GM19438 (cell line): Measurements from ENCODE around the gene FAM135A.
"Not testable (repeated sequence)": the region's sequence is repeated elsewhere in the genome, so short reads cannot be mapped to it uniquely, and the experiment has no call there.

Source experiments
- ATAC-seq: cut with Tn5 transposase; IDR thresholded peaks from one replicate; pipeline ENCODE4 v1.9.1; 2021; ENCODE audit warnings: low read depth; ENCODE audit not compliant: unreplicated experiment

The FAM135A gene

DNA sequence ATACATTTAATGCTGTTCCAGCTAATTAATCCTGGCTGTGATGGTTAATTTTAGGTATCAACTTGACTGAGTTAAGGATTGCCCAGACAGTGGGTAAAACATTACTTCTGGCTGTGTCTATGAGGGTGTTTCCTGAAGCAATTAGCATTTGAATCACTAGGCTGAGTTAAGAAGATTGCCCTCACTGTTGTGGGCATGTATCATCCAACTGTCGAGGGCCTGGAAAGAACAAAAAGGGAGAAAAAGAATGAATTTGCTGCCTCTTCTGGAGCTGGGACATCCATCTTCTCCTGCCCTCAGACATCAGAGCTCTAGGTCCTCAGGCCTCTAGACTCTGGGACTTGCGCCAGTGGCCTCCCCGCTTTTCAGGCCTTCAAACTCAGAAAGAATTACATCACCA, 187.7 kb downstream of the FAM135A start:
- ATAC-seq = no peak

DNA sequence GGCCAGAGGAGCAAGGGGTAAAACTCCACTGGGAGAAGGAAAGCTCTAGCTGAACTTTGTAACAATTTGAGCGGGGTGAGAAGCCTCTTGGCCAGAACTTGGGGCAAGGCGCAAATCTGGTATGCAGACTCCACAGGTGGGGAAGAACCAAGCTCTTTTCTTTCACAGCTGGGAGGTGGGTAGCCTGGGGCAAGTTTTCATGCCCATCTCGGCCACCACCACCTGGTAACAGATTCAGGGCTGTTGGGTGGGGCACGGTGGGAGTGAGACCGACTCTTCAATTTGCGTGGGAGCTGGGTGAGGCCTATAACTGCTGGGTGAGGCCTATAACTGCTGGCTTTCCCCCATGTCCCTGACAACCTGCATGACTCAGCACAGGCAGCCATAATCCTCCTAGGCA, 190.9 kb downstream of the FAM135A start:
- no peak for ATAC-seq

DNA sequence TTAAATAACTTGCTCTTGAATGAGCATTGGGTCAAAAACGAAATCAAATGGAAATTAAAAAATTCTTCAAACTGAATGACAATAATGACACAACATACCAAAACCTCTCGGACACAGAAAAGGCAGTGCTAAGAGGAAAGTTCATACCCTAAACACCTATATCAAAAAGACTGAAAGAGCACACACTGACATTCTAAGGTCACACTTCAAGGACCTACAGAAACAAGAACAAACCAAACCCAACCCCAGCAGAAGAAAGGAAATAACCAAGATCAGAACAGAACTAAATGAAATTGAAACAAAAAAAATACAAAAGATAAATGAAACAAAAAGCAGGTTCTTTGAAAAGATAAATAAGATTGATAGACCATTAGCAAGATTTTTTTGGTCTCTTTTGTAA, 194.1 kb downstream of the FAM135A start:
- ATAC-seq = not testable (repeated sequence)

DNA sequence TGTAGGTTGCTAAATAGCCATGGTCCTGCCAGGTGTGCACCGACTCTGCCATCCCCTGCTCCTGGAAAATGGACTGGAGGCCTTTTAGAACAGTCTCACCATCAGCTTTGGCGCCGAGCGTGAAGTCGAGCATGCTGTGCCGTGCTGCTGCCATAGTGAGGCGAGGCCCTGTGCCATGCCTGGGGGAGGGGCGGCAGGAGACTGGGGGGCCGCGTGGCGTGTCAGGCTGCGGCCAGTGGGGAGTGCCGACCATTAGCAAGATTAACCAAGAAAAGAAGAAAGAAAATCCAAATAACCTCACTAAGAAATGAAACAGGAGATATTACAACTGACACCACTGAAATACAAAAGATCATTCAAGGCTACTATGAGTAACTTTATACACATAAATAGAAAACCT, 195.9 kb downstream of the FAM135A start:
- not testable (repeated sequence) for ATAC-seq
